HEK293T (cell line): ENCODE measurements around the gene FKBP2.

Source experiments
- CTCF ChIA-PET: fragments of 350-600 bp; formaldehyde crosslinking; extraction: SDS; loops from one replicate; lab custom pipeline; 2021; ENCODE audit warnings: antibody characterized with exemption, inconsistent platforms; lab: Yijun Ruan, JAX
- POLR2A ChIA-PET: fragments of 350-600 bp; formaldehyde crosslinking; extraction: SDS; loops from one replicate; lab custom pipeline; 2020; ENCODE audit warnings: antibody characterized with exemption, inconsistent platforms; lab: Yijun Ruan, JAX
- DNase-seq: peaks from one replicate; pipeline ENCODE4 v3.0.0; 2012; ENCODE audit warnings: mixed read lengths; ENCODE audit errors: extremely low spot score
- ARNT ChIP-seq: fragments of 450-650 bp; IDR thresholded peaks from 2 replicates; pipeline ENCODE4 v1.6.1; 2017; ENCODE audit warnings: mild to moderate bottlenecking
- BHLHE40 ChIP-seq: fragments of 450-650 bp; IDR thresholded peaks from 2 replicates; pipeline ENCODE4 v1.6.1; 2016; ENCODE audit warnings: mild to moderate bottlenecking, moderate library complexity, borderline replicate concordance
- CTBP1 ChIP-seq: fragments of 450-650 bp; IDR thresholded peaks from 2 replicates; pipeline ENCODE4 v1.6.1; 2016; ENCODE audit warnings: borderline replicate concordance
- ELF4 ChIP-seq: fragments of 450-650 bp; IDR thresholded peaks from 2 replicates; pipeline ENCODE4 v1.6.1; 2017; ENCODE audit warnings: antibody characterized with exemption
- FOXA1 ChIP-seq: fragments of 450-650 bp; IDR thresholded peaks from 2 replicates; pipeline ENCODE4 v1.6.1; 2016; ENCODE audit warnings: mild to moderate bottlenecking
- FOXK2 ChIP-seq: fragments of 450-650 bp; IDR thresholded peaks from 2 replicates; pipeline ENCODE4 v1.6.1; 2016; ENCODE audit warnings: mild to moderate bottlenecking
- FOXM1 ChIP-seq: fragments of 450-650 bp; IDR thresholded peaks from 2 replicates; pipeline ENCODE4 v1.6.1; 2017; ENCODE audit warnings: mild to moderate bottlenecking, borderline replicate concordance
- HDGF ChIP-seq: fragments of 450-650 bp; IDR thresholded peaks from 2 replicates; pipeline ENCODE4 v1.6.1; 2017; ENCODE audit warnings: antibody characterized with exemption, borderline replicate concordance
- L3MBTL2 ChIP-seq: fragments of 450-650 bp; conservative IDR thresholded peaks from 2 replicates; pipeline ENCODE4 v1.6.1; 2016; ENCODE audit warnings: mild to moderate bottlenecking
- LEF1 ChIP-seq: fragments of 450-650 bp; IDR thresholded peaks from 2 replicates; pipeline ENCODE4 v1.6.1; 2017; ENCODE audit warnings: mild to moderate bottlenecking, borderline replicate concordance
- NFRKB ChIP-seq: fragments of 450-650 bp; IDR thresholded peaks from 2 replicates; pipeline ENCODE4 v1.6.1; 2016; ENCODE audit warnings: mild to moderate bottlenecking, moderate library complexity
- SP1 ChIP-seq: fragments of 450-650 bp; IDR thresholded peaks from 2 replicates; pipeline ENCODE4 v1.6.1; 2017
- SUZ12 ChIP-seq: fragments of 450-650 bp; IDR thresholded peaks from 2 replicates; pipeline ENCODE4 v1.6.1; 2016; ENCODE audit warnings: mild to moderate bottlenecking
- TARDBP ChIP-seq: fragments of 450-650 bp; IDR thresholded peaks from 2 replicates; pipeline ENCODE4 v1.6.1; 2016
- ZNF384 ChIP-seq: fragments of 450-650 bp; IDR thresholded peaks from 2 replicates; pipeline ENCODE4 v1.6.1; 2016
- TF ChIP-seq, protein P1 (sequence below): fragments of 450-650 bp; IDR thresholded peaks from 2 replicates; pipeline ENCODE4 v1.6.1; 2016

The FKBP2 gene

DNA sequence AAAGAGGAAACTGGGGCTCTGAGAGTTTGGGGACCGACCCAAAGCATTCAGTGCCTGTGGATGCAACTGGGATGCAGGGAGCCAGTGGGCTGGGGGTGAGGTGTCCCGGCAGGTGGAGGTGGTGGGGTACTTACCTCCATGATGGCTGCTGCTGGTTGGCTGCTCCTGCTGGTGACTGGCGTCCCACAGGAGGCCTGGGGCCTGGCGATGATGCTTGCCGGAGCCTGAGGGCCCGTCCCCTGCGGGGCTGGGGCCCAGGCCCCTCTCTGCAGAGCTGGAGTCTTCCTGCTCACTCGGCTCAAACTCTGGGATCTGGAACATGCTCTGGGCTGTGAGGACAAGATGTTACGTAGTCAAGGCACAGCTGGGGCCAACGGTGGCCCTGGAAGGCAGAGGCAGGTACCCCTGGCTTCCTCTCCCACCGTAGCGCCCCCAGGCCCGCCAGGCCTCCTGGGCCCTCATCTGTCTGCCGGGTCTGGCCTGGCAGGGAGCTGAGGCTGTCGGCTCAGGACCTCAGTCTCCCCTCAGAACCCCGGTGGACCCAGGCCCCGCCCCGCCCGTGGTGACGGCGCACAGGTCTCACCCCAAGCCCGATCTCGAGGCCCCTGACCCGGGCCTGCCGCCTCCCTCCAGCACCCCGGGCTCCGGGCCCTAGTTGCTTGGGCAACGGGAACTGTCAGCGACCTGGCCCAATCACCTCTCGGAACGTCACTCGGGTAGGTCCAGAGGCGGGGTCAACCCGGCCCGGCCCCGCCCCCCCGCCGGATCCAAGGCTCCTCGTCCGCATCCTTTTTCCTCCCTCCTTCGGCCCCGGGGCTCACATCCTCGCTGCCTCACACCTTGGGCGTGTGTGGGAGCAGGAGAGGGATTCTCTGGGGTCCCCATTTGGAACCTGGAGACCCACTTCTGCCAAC lies 43.4 kb downstream of the FKBP2 start, which contains the start of gene BAD:
Gene BAD, minus strand, starts transcription at position 618 of the 914 bp plus-strand sequence. Its CDS starts 297 bp downstream, at position 321.
- TF ChIP-seq, protein P1, sequence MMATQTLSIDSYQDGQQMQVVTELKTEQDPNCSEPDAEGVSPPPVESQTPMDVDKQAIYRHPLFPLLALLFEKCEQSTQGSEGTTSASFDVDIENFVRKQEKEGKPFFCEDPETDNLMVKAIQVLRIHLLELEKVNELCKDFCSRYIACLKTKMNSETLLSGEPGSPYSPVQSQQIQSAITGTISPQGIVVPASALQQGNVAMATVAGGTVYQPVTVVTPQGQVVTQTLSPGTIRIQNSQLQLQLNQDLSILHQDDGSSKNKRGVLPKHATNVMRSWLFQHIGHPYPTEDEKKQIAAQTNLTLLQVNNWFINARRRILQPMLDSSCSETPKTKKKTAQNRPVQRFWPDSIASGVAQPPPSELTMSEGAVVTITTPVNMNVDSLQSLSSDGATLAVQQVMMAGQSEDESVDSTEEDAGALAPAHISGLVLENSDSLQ = peak; percentile 97
- TF ChIP-seq L3MBTL2 = no peak; the same call in 1 of the 2 replicates
- no peak for TF ChIP-seq ELF4
- ChIA-PET CTCF (interaction anchor here (0.5 to 1.5 kb wide), 4 partner anchors 13 to 71 kb away, joined by 3 to 8 read pairs (median 3); no protein-coding TSS in a partner anchor), POLR2A (interaction anchor here (1.0 to 8.5 kb wide), 10 partner anchors 11 to 381 kb away, joined by 3 to 81 read pairs (median 6); partner anchors contain the start of genes ESRRA, PRDX5 and TRMT112)
- peak; percentile 97 for DNase-seq

DNA sequence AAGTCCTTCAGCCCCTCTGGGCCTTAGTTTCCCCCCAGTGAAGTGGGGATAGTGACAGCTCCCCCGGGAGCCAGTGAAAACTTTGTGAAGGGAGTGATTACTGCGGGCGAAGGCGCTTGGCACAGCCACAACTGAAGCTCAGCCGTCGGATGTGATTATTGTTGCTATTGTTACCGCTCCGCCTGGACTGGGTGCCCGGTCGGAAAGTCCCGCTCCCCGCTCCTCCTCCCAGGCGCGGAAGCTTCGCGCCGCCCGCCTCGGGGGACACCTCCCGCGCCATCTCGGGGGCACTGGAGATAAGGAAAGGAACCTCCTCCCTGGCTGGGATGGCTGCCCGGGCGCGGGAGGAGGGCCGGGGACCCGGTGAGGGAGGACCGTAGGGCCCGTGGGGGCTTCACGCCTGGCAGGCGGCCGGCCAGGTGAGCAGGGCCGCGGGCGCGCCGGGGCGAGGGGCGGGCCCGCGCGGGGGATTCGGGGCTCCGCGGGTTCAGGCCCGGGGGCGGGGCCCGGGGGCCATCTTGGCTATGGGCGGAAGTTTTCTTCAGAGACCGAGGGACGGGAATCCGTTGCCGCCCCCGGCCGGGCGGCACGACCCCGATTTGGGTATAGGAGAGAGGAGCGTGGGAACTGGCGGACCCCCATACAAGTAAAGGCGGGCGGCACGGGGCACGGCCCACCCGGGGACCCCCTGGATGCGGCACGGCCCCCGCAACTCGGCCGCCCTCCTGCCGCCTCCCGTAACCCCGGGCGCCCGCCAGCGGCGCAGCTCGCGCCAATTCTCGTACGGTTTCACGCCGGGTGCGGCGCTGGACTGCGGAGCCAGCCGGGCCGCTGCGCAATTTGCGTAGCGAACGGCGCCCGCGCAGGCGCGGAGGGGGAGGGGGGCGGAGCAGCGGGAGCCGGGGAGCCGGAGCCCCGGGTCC lies 44.3 kb downstream of the FKBP2 start, which contains the start of gene GPR137:
Gene GPR137, plus strand, starts transcription at position 887 of the 923 bp plus-strand sequence. CDS start 677 bp downstream, outside the sequence.
- ChIA-PET POLR2A (interaction anchor here (1.0 to 8.5 kb wide), 8 partner anchors 11 to 380 kb away, joined by 3 to 81 read pairs (median 7); partner anchors contain the start of genes ESRRA, PRDX5 and TRMT112), CTCF (interaction anchor here (0.6 to 1.5 kb wide), 4 partner anchors 14 to 70 kb away, joined by 3 to 8 read pairs (median 4); no protein-coding TSS in a partner anchor)
- DNase-seq = peak; percentile 86
- TF ChIP-seq ELF4 = no peak
- TF ChIP-seq TARDBP = no peak
- 0 out of 2 replicates have a peak, but pooled peaks have one; percentile 64 for TF ChIP-seq L3MBTL2

DNA sequence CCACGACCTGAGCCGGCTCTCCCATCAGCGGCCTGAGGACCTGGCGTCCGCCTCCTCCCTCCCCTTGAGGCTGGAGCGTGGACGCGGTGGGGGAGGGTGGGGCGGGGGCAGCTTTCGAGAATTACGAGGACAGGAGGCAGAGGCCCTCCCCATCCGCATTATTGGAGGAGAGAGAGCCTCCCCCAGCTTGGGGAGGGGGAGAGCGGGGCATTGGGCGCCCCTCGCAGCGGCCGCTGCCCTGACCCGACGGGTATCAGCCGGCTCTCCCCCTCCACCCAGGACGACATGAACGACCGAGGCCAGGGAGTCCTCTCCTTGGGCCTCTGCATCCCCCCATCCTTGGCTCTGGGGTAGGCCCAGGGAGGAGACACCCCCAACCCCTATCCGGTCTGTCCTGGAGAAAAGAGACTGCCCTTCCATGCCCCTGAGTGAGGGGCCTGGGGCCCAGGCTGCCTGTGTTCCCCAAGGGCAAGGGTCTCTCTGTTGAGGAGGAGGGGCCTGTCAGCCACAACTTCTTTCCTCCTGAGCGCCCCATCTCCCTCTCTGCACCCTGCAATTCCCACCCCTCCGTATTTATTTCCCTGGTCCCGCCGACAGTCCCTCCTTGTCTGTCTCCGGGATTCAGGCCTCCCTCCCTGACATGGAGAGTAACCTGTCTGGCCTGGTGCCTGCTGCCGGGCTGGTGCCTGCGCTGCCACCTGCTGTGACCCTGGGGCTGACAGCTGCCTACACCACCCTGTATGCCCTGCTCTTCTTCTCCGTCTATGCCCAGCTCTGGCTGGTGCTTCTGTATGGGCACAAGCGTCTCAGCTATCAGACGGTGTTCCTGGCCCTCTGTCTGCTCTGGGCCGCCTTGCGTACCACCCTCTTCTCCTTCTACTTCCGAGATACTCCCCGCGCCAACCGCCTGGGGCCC lies 45.2 kb downstream of the FKBP2 start:
- no peak for DNase-seq
- TF ChIP-seq LEF1 = no peak
- TF ChIP-seq ELF4 = no peak
- no peak for TF ChIP-seq FOXK2
- TF ChIP-seq FOXA1 = no peak
- no peak for TF ChIP-seq ZNF384
- no peak for TF ChIP-seq HDGF
- TF ChIP-seq CTBP1 = no peak
- TF ChIP-seq SUZ12 = no peak
- TF ChIP-seq NFRKB = no peak
- no peak for TF ChIP-seq SP1
- no peak for TF ChIP-seq L3MBTL2
- TF ChIP-seq, protein P1 = no peak
- TF ChIP-seq ARNT = no peak
- no peak for TF ChIP-seq FOXM1
- no peak for TF ChIP-seq TARDBP
- no peak for TF ChIP-seq BHLHE40
- POLR2A ChIA-PET = interaction anchor here (1.0 to 8.5 kb wide), 6 partner anchors 10 to 55 kb away, joined by 3 to 81 read pairs (median 7); partner anchors contain the start of gene ESRRA
- CTCF ChIA-PET = interaction anchor here (0.8 kb wide), 1 partner anchor 15 kb away, joined by 6 read pairs; no protein-coding TSS in a partner anchor

DNA sequence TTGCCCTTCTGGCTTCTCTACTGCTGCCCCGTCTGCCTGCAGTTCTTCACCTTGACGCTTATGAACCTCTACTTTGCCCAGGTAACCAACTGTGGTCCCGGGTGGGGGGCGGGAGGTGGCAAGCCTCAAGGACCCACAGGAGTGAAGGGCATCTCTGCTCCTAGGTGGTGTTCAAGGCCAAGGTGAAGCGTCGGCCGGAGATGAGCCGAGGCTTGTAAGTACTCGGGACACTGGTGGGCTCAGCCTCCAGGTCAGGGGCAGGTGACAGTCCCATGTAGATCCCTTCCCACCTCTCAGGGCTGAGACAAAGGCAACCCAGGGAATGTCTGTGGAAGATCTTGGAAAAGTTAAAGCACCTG lies 45.9 kb downstream of the FKBP2 start:
- ChIA-PET POLR2A (interaction anchor here (1.0 to 8.5 kb wide), 2 partner anchors 11 to 16 kb away, joined by 3 to 81 read pairs; no protein-coding TSS in a partner anchor), CTCF (interaction anchor here (0.8 kb wide), 1 partner anchor 14 kb away, joined by 6 read pairs; no protein-coding TSS in a partner anchor)
- TF ChIP-seq ZNF384 (no peak), HDGF (no peak), SP1 (no peak), ARNT (no peak), FOXK2 (no peak), FOXA1 (no peak), LEF1 (no peak), ELF4 (no peak)
- TF ChIP-seq, protein P1 = no peak
- no peak for DNase-seq
